ENCODE data around the gene BBS5. TPM values are rescaled to one million over a fixed set of nuclear protein-coding genes. Genes with fewer than 3 reads are reported as not detected.

BBS5 gene
- total RNA-seq, 2 donors from 2014 or later = 7.7 to 14.7 TPM

GRCh38 chr2:169546756-169547155 lies 67.5 kb downstream of the BBS5 start:
- Histone ChIP-seq H3K27ac (no peak overlapping the region), H3K27me3 (replicated peaks; ENCODE audit: insufficient read depth) (no peaks in the 10 kb centered on the region), H3K9me3 (no peaks in the 10 kb centered on the region), H3K4me1 (replicated peaks) (no peaks in the 10 kb centered on the region), H3K36me3 (no peaks in the 10 kb centered on the region), H3K4me3 (no peak overlapping the region)
- no peak for DNase-seq (ENCODE audit: low spot score)
- WGBS = 100% methylated on average over 2 of the region's 2 CpGs
- TF ChIP-seq POLR2A (IDR thresholded peaks at IDR 0.05) (no peak), POLR2AphosphoS5 (IDR thresholded peaks at IDR 0.05) (no peak), CTCF (IDR thresholded peaks at IDR 0.05) (no peak)
- intact Hi-C loops (cut with DNase I) = no loop called here

Other genes with a start within 250 kb of the BBS5 start
- gene LRP2, start 117.0 kb upstream of the BBS5 start, total RNA-seq = 1 to 10 TPM; 1.6 to 9.5 TPM
- gene KLHL41, start 30.2 kb downstream of the BBS5 start, total RNA-seq = 10 to 100 TPM in 1 of 2 donors, 1 to 10 TPM in 1; 2.3 to 13.4 TPM
- 10 to 100 TPM in 1 of 2 donors, 1 to 10 TPM in 1; 6.2 to 11.2 TPM for gene FASTKD1, start 94.4 kb downstream of the BBS5 start, total RNA-seq
- gene PPIG, start 104.9 kb downstream of the BBS5 start, total RNA-seq = 10 to 100 TPM; 30.9 to 38.0 TPM
- 1 to 10 TPM in 1 of 2 donors, under 1 TPM in 1; 0.27 to 1.0 TPM for gene CFAP210, start 214.9 kb downstream of the BBS5 start, total RNA-seq
- 10 to 100 TPM; 11.9 to 17.4 TPM for gene PHOSPHO2, start 215.0 kb downstream of the BBS5 start, total RNA-seq

Measured in prostate gland (tissue), 2 donors.